Left ventricle myocardium inferior (tissue), 1 donor: Measurements from ENCODE around the gene C9orf72. TPM values are rescaled to one million over a fixed set of nuclear protein-coding genes. Genes with fewer than 3 reads are reported as not detected.

ENCODE experiments used
- DNase-seq: peaks from one replicate; pipeline ENCODE4 v3.0.0-alpha.2; 2020
- H3K27ac ChIP-seq: fragments of 200-600 bp; replicated peaks from 2 replicates; pipeline ENCODE4 v1.8.0; 2021
- H3K27me3 ChIP-seq: fragments of 200-600 bp; 2 replicates; pipeline ENCODE4 v1.8.0; 2021; ENCODE audit warnings: low read depth
- H3K36me3 ChIP-seq: fragments of 200-600 bp; 2 replicates; pipeline ENCODE4 v1.8.0; 2021
- H3K4me1 ChIP-seq: fragments of 200-600 bp; 2 replicates; pipeline ENCODE4 v1.8.0; 2021
- H3K4me3 ChIP-seq: fragments of 200-600 bp; 2 replicates; pipeline ENCODE4 v1.8.0; 2021; ENCODE audit warnings: mild to moderate bottlenecking, moderate library complexity
- H3K9me3 ChIP-seq: fragments of 200-600 bp; replicated peaks from 2 replicates; pipeline ENCODE4 v1.8.0; 2021
- CTCF ChIP-seq: fragments of 200-600 bp; IDR thresholded peaks from 2 replicates; pipeline ENCODE4 v1.8.0; 2021; ENCODE audit warnings: antibody characterized with exemption, mild to moderate bottlenecking, borderline replicate concordance
- intact Hi-C: fragments of 100-400 bp; cut with micrococcal nuclease; formaldehyde crosslinking; loops from one replicate; pipeline ENCODE4 v1.11.0; 2022
- total RNA-seq: library from RNA; stranded (reverse); fragmentation: NEBNext Ultra II Directional; extraction: Animal tissue kit (Norgen Biotek cat#: 25700); gene quantifications from one replicate; pipeline ENCODE4 v1.2.1, GENCODE V29; 2021
- donor health status: DM: no; HTN: yes; CAD: no; lungs with severe emphysema.

Gene C9orf72
- total RNA-seq, 1 donor from 2014 or later, result 15.6 TPM

DNA sequence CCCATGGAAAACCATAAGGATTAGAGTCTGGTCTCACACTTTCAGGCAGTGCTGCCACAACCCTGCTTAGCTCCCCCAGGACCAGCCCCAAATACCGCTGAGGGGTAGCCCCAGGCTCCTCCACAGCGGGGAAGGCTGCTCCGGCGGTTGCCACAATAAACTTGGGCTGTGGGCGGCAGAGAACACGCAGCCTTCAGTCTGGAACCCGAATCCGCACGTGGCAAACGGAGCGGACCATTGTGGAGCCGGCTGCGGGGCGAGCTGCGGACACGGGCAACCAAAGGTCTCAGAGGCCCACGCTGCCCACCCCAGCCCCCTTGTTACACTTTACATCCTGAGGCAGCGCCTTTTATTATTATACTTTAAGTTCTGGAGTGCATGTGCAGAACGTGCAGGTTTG is 37.3 kb upstream of the C9orf72 start:
- H3K36me3 ChIP-seq, result no peaks in the 10 kb centered on the region
- no peak overlapping the region for H3K27ac ChIP-seq
- peaks cover 15% of the 10 kb centered on the region for H3K27me3 ChIP-seq
- no peak overlapping the region for H3K4me3 ChIP-seq
- no peak for DNase-seq
- H3K4me1 ChIP-seq, result no peaks in the 10 kb centered on the region
- intact Hi-C loops, result no loop called here
- H3K9me3 ChIP-seq, result no peaks in the 10 kb centered on the region
- TF ChIP-seq CTCF, result no peak

- Histone ChIP-seq H3K4me3 (no peak overlapping the region), H3K27ac (no peak overlapping the region), H3K9me3 (no peaks in the 10 kb centered on the region), H3K4me1 (no peaks in the 10 kb centered on the region), H3K27me3 (no peaks in the 10 kb centered on the region), H3K36me3 (no peaks in the 10 kb centered on the region)
- DNase-seq, result no peak
- TF ChIP-seq CTCF, result no peak
- intact Hi-C loops, result no loop called here
These were observed 29.7 kb upstream of the C9orf72 start for GRCh38 chr9:27602954-27603353.

DNA sequence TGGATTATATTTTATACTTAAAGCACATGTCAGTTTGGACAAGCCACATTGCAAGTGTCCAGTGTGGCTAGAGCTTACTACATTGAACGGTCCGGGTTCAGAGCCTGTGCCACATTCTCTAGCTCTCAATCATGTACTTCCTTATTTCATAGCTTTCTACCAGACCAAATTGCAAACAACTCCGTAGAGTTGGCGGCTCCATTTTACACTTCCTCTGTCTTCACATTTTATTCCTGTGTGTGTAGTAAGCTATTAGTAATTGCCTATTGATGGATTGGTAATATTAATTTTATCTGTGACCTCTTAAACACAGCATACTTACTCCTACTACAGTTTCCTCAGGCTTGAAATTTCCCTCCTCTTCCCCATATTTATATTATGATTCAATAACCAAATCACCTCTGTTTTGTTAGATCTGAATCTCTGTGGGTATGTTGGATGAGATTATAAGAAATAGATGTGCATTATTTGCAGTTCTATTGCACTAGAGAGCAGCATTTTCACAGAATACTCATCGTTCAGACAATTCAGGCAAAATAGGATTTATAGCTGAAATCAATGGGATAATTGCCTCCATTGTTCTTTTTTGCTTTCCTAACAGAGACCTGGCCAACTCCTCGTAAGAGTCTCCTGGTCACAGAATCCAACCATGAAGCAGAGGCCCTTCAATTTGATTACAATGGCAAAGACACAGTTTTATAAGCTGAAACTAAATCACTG is 29.0 kb upstream of the C9orf72 start:
- no peak overlapping the region for H3K27ac ChIP-seq
- H3K9me3 ChIP-seq, result no peaks in the 10 kb centered on the region
- no peak for TF ChIP-seq CTCF
- H3K4me3 ChIP-seq, result no peak overlapping the region
- intact Hi-C loops, result no loop called here
- DNase-seq, result no peak
- no peaks in the 10 kb centered on the region for H3K36me3 ChIP-seq
- H3K4me1 ChIP-seq, result no peaks in the 10 kb centered on the region
- H3K27me3 ChIP-seq, result no peaks in the 10 kb centered on the region

- Histone ChIP-seq H3K36me3 (no peaks in the 10 kb centered on the region), H3K9me3 (no peaks in the 10 kb centered on the region), H3K27ac (no peak overlapping the region), H3K4me3 (no peak overlapping the region), H3K27me3 (no peaks in the 10 kb centered on the region), H3K4me1 (no peaks in the 10 kb centered on the region)
- TF ChIP-seq CTCF, result no peak
- no peak for DNase-seq
- intact Hi-C loops, result no loop called here
These were observed 28.1 kb upstream of the C9orf72 start for GRCh38 chr9:27601396-27601795.

- H3K27ac ChIP-seq, result peak overlapping the region; percentile 49
- intact Hi-C loops, result no loop called here
- DNase-seq, result no peak
These were observed 27.0 kb upstream of the C9orf72 start for GRCh38 chr9:27600256-27600655.

More at GRCh38 chr9:27600256-27600655, 27.0 kb upstream of the C9orf72 start:
- Histone ChIP-seq H3K4me1 (no peaks in the 10 kb centered on the region), H3K36me3 (no peaks in the 10 kb centered on the region), H3K27me3 (no peaks in the 10 kb centered on the region), H3K4me3 (no peak overlapping the region), H3K9me3 (no peaks in the 10 kb centered on the region)
- TF ChIP-seq CTCF, result no peak
